SK-N-SH (cell line): ENCODE results near the gene C1orf226. TPM values are rescaled to one million over a fixed set of nuclear protein-coding genes. Genes with fewer than 3 reads are reported as not detected.

Experiments used
- CTCF ChIA-PET: fragments of 300-600, 350-600 bp; formaldehyde crosslinking; extraction: SDS; loops from one replicate; lab custom pipeline; 2021; lab: Yijun Ruan, JAX
- POLR2A ChIA-PET: fragments of 350-600 bp; sonication (Branson Sonifier 250); formaldehyde crosslinking; extraction: SDS; loops from one replicate; lab custom pipeline; 2020; ENCODE audit warnings: antibody characterized with exemption, inconsistent platforms; lab: Yijun Ruan, JAX
- DNase-seq: peaks from one replicate; pipeline ENCODE4 v3.0.0; 2012
- H2AFZ ChIP-seq: fragments of 200-600 bp; sonication (generic); 2 replicates; pipeline ENCODE4 v1.8.1; 2016; ENCODE audit warnings: antibody characterized with exemption, mild to moderate bottlenecking, low read depth
- H3F3A ChIP-seq: fragments of 200-600 bp; sonication (generic); replicated peaks from 2 replicates; pipeline ENCODE3; 2016; ENCODE audit warnings: antibody characterized with exemption, mild to moderate bottlenecking; ENCODE audit not compliant: insufficient read depth
- H3K27ac ChIP-seq, 2 experiments: fragments of 200-500 bp in 1 of 2; fragments of 200-600 bp in 1 of 2; sonication (Bioruptor generic) in 1 of 2; sonication (generic), shearing (Covaris generic) in 1 of 2; 2 replicates each; pipeline versions ENCODE4 v1.5.1 to v1.6.1; 2014 to 2016; ENCODE audit warnings: low read depth in 2 of 2, inconsistent platforms in 1 of 2, low read length in 1 of 2, mild to moderate bottlenecking in 1 of 2, mixed read lengths in 1 of 2
- H3K27me3 ChIP-seq: fragments of 200-600 bp; sonication (generic), shearing (Covaris generic); 2 replicates; pipeline ENCODE4 v1.6.1; 2016; ENCODE audit warnings: mixed run types; ENCODE audit not compliant: insufficient read depth
- H3K36me3 ChIP-seq, 2 experiments: fragments of 200-500 bp in 1 of 2; fragments of 200-600 bp in 1 of 2; sonication (Bioruptor generic) in 1 of 2; sonication (generic) in 1 of 2; replicated peaks in 1 of 2; 2 replicates each; pipeline versions ENCODE3 to v1.5.1; 2014 to 2016; ENCODE audit warnings: low read length in 1 of 2, mild to moderate bottlenecking in 1 of 2; ENCODE audit not compliant: insufficient read depth in 2 of 2, control insufficient read depth in 1 of 2
- H3K4me1 ChIP-seq, 2 experiments: fragments of 200-500 bp in 1 of 2; fragments of 200-600 bp in 1 of 2; sonication (Bioruptor generic) in 1 of 2; sonication (generic), shearing (Covaris generic) in 1 of 2; 2 replicates each; pipeline versions ENCODE4 v1.5.1 to v1.6.1; 2014 to 2016; ENCODE audit warnings: low read depth in 1 of 2, low read length in 1 of 2, mixed run types in 1 of 2; ENCODE audit not compliant: insufficient read depth in 2 of 2, control insufficient read depth in 1 of 2
- H3K4me2 ChIP-seq: fragments of 200-600 bp; sonication (generic), shearing (Covaris generic); 2 replicates; pipeline ENCODE4 v1.6.1; 2017; ENCODE audit warnings: mixed run types
- H3K4me3 ChIP-seq, 2 experiments: fragments of 200-500 bp in 1 of 2; fragments of 200-600 bp in 1 of 2; sonication (Bioruptor generic) in 1 of 2; sonication (generic), shearing (Covaris generic) in 1 of 2; 2 replicates each; pipeline versions ENCODE4 v1.5.1 to v1.8.1; 2014 to 2016; ENCODE audit warnings: low read depth in 2 of 2, inconsistent platforms in 1 of 2, low read length in 1 of 2, mild to moderate bottlenecking in 1 of 2, mixed read lengths in 1 of 2, moderate library complexity in 1 of 2
- H3K79me2 ChIP-seq: fragments of 200-600 bp; sonication (generic); 2 replicates; pipeline ENCODE4 v1.8.1; 2017; ENCODE audit warnings: mild to moderate bottlenecking; ENCODE audit not compliant: insufficient read depth
- H3K9ac ChIP-seq: fragments of 200-600 bp; sonication (generic); 2 replicates; pipeline ENCODE4 v1.6.1; 2017; ENCODE audit warnings: mixed run types
- H3K9me2 ChIP-seq: fragments of 200-600 bp; sonication (generic); 2 replicates; pipeline ENCODE4 v1.6.1; 2017; ENCODE audit warnings: mixed run types
- H3K9me3 ChIP-seq: fragments of 200-600 bp; sonication (generic); 2 replicates; pipeline ENCODE4 v1.6.1; 2017; ENCODE audit warnings: mixed run types, mild to moderate bottlenecking, moderate library complexity
- H4K20me1 ChIP-seq: fragments of 200-600 bp; sonication (generic); 2 replicates; pipeline ENCODE4 v1.6.1; 2017; ENCODE audit warnings: mild to moderate bottlenecking, mixed run types; ENCODE audit not compliant: insufficient read depth
- EP300 ChIP-seq, 2 experiments: IDR thresholded peaks; 2 replicates each; pipeline versions ENCODE4 v1.4.0 to v1.6.1; 2012; ENCODE audit warnings: borderline replicate concordance in 1 of 2, low read depth in 1 of 2, low read length in 1 of 2
- FOSL2 ChIP-seq: IDR thresholded peaks from 2 replicates; pipeline ENCODE4 v1.4.0; 2012; ENCODE audit warnings: low read depth, mild to moderate bottlenecking, moderate library complexity, borderline replicate concordance
- FOXJ3 ChIP-seq: sonication (generic); formaldehyde crosslinking; IDR thresholded peaks from 2 replicates; pipeline ENCODE4 v1.5.1; 2020; ENCODE audit warnings: mild to moderate bottlenecking, missing genetic modification reagents
- FOXM1 ChIP-seq: IDR thresholded peaks from 2 replicates; pipeline ENCODE4 v1.4.0; 2012; ENCODE audit warnings: low read depth, mild to moderate bottlenecking
- GABPA ChIP-seq: IDR thresholded peaks from 2 replicates; pipeline ENCODE4 v1.4.0; 2012; ENCODE audit warnings: low read depth, mild to moderate bottlenecking
- GATA2 ChIP-seq: sonication (generic); formaldehyde crosslinking; IDR thresholded peaks from 2 replicates; pipeline ENCODE4 v1.5.0; 2020; ENCODE audit warnings: mild to moderate bottlenecking, missing genetic modification reagents
- JUND ChIP-seq: IDR thresholded peaks from 2 replicates; pipeline ENCODE4 v1.4.0; 2012
- MEF2A ChIP-seq: IDR thresholded peaks from 2 replicates; pipeline ENCODE4 v1.4.0; 2012; ENCODE audit warnings: low read depth, borderline replicate concordance
- MXI1 ChIP-seq: IDR thresholded peaks from 2 replicates; pipeline ENCODE4 v1.6.1; 2012; ENCODE audit warnings: mild to moderate bottlenecking, low read depth, low read length, improper control_type of control experiment
- NFIC ChIP-seq: IDR thresholded peaks from 2 replicates; pipeline ENCODE4 v1.4.0; 2012; ENCODE audit warnings: borderline replicate concordance
- RCOR1 ChIP-seq: fragments of 150-350 bp; IDR thresholded peaks from 2 replicates; pipeline ENCODE4 v1.6.1; 2017; ENCODE audit warnings: antibody characterized with exemption, low read length
- RFX5 ChIP-seq: IDR thresholded peaks from 2 replicates; pipeline ENCODE4 v1.6.1; 2012; ENCODE audit warnings: mild to moderate bottlenecking, improper control_type of control experiment, low read length
- SMC3 ChIP-seq: IDR thresholded peaks from 2 replicates; pipeline ENCODE4 v1.6.1; 2012; ENCODE audit warnings: low read depth, low read length, improper control_type of control experiment
- TCF12 ChIP-seq: IDR thresholded peaks from 2 replicates; pipeline ENCODE4 v1.4.0; 2012
- WGBS: methylation state at CpG from one replicate; pipeline ENCODE4 v1.1.6; 2017; ENCODE audit warnings: low lambda C conversion rate; 5-methylcytosine and 5-hydroxymethylcytosine counted together
- polyA plus RNA-seq, 3 experiments: library from polyadenylated mRNA; depleted of rRNA; stranded (reverse); fragments of >200 nt; gene quantifications; 2 replicates each; pipeline ENCODE4 v1.2.3, GENCODE V29; 2012
- TF ChIP-seq, protein P1 (sequence below): IDR thresholded peaks from 2 replicates; pipeline ENCODE4 v1.4.0; 2012; ENCODE audit warnings: low read depth, borderline replicate concordance
- TF ChIP-seq, protein P2 (sequence below): fragments of 150-350 bp; IDR thresholded peaks from 2 replicates; pipeline ENCODE4 v1.6.1; 2016; ENCODE audit warnings: mild to moderate bottlenecking, low read depth, low read length
- TF ChIP-seq, protein P3 (sequence below): IDR thresholded peaks from 2 replicates; pipeline ENCODE4 v1.4.0; 2012; ENCODE audit warnings: low read depth
- TF ChIP-seq, protein P4 (sequence below): IDR thresholded peaks from 2 replicates; pipeline ENCODE4 v1.4.0; 2012; ENCODE audit warnings: low read depth, borderline replicate concordance

Gene C1orf226
- polyA plus RNA-seq, 1 of the 3 experiments (the other 2 are of a cell fraction) = 0.03 TPM

DNA sequence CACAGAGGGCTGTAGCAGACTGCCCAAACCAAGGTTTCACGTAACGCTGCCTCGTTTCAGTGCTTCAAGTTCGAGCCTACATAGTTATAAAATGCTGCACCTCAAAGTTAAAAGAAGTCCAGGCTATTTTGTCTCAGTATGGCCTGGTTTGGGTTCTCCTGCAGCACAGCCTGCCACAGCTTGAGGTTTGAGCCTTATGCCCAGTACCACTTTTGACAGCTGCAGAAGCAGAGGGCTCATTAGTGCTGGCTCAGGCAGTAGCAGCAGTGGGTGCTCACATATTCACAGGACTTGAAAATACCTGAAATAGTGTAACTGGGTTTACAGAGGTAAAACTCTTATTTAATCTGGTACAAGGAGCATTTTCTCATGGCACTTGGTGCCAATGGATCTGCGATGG lies 20.2 kb upstream of the C1orf226 start:
- no peaks in the 10 kb centered on the region for H4K20me1 ChIP-seq
- H3K36me3 ChIP-seq = no peaks in the 10 kb centered on the region
- TF ChIP-seq SMC3 = no peak
- TF ChIP-seq MXI1 = no peak
- TF ChIP-seq MEF2A = no peak
- TF ChIP-seq TCF12 = no peak
- TF ChIP-seq FOSL2 = no peak
- TF ChIP-seq EP300 (IDR thresholded peaks at IDR 0.05; ENCODE audit: borderline replicate concordance in 1 of 2, low read depth in 1 of 2, low read length in 1 of 2) = no peak
- TF ChIP-seq GATA2 = no peak
- no peak for TF ChIP-seq GABPA
- TF ChIP-seq FOXJ3 = no peak
- no peak for TF ChIP-seq RFX5
- TF ChIP-seq NFIC = no peak
- TF ChIP-seq JUND = no peak
- TF ChIP-seq, protein P1, sequence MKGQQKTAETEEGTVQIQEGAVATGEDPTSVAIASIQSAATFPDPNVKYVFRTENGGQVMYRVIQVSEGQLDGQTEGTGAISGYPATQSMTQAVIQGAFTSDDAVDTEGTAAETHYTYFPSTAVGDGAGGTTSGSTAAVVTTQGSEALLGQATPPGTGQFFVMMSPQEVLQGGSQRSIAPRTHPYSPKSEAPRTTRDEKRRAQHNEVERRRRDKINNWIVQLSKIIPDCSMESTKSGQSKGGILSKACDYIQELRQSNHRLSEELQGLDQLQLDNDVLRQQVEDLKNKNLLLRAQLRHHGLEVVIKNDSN = no peak
- TF ChIP-seq, protein P2, sequence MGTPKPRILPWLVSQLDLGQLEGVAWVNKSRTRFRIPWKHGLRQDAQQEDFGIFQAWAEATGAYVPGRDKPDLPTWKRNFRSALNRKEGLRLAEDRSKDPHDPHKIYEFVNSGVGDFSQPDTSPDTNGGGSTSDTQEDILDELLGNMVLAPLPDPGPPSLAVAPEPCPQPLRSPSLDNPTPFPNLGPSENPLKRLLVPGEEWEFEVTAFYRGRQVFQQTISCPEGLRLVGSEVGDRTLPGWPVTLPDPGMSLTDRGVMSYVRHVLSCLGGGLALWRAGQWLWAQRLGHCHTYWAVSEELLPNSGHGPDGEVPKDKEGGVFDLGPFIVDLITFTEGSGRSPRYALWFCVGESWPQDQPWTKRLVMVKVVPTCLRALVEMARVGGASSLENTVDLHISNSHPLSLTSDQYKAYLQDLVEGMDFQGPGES = no peak
- no peak for TF ChIP-seq RCOR1
- TF ChIP-seq, protein P3, sequence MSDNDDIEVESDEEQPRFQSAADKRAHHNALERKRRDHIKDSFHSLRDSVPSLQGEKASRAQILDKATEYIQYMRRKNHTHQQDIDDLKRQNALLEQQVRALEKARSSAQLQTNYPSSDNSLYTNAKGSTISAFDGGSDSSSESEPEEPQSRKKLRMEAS = no peak
- TF ChIP-seq FOXM1 = no peak
- TF ChIP-seq, protein P4, sequence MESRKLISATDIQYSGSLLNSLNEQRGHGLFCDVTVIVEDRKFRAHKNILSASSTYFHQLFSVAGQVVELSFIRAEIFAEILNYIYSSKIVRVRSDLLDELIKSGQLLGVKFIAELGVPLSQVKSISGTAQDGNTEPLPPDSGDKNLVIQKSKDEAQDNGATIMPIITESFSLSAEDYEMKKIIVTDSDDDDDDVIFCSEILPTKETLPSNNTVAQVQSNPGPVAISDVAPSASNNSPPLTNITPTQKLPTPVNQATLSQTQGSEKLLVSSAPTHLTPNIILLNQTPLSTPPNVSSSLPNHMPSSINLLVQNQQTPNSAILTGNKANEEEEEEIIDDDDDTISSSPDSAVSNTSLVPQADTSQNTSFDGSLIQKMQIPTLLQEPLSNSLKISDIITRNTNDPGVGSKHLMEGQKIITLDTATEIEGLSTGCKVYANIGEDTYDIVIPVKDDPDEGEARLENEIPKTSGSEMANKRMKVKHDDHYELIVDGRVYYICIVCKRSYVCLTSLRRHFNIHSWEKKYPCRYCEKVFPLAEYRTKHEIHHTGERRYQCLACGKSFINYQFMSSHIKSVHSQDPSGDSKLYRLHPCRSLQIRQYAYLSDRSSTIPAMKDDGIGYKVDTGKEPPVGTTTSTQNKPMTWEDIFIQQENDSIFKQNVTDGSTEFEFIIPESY = no peak
- H2AFZ ChIP-seq = no peak overlapping the region
- WGBS = 65% methylated on average over 5 of the region's 5 CpGs
- no peak overlapping the region for H3K27ac ChIP-seq
- H3K9ac ChIP-seq = no peak overlapping the region
- ChIA-PET POLR2A (no interaction called here), CTCF (interaction anchor here (2.0 kb wide), 1 partner anchor 30 kb away, joined by 6 read pairs; no protein-coding TSS in a partner anchor)
- no peaks in the 10 kb centered on the region for H3K4me1 ChIP-seq
- no peaks in the 10 kb centered on the region for H3F3A ChIP-seq
- H3K4me3 ChIP-seq = no peak overlapping the region
- no peak overlapping the region for H3K4me2 ChIP-seq
- no peaks in the 10 kb centered on the region for H3K27me3 ChIP-seq
- no peaks in the 10 kb centered on the region for H3K79me2 ChIP-seq
- DNase-seq = no peak
- no peaks in the 10 kb centered on the region for H3K9me2 ChIP-seq
- H3K9me3 ChIP-seq = no peaks in the 10 kb centered on the region
